Mesodermal cell (in vitro differentiated cells): Measurements from ENCODE around the gene HIPK1.

ENCODE experiments used
- H3K27ac ChIP-seq: 2 replicates; pipeline ENCODE4 v1.7.0; 2013; ENCODE audit warnings: mild to moderate bottlenecking, low read depth, low read length, moderate library complexity; ENCODE audit not compliant: severe bottlenecking
- H3K36me3 ChIP-seq: 2 replicates; pipeline ENCODE4 v1.7.1; 2013; ENCODE audit warnings: mild to moderate bottlenecking, low read length, moderate library complexity; ENCODE audit not compliant: control insufficient read depth, insufficient read depth
- H3K4me1 ChIP-seq: one replicate; pipeline ENCODE4 v1.7.1; 2013; ENCODE audit warnings: mild to moderate bottlenecking, low read length; ENCODE audit not compliant: insufficient read depth, control insufficient read depth, poor library complexity, severe bottlenecking
- H3K4me3 ChIP-seq: 2 replicates; pipeline ENCODE4 v1.7.0; 2013; ENCODE audit warnings: low read length, control low read depth, mild to moderate bottlenecking; ENCODE audit not compliant: insufficient read depth, poor library complexity, severe bottlenecking; ENCODE audit errors: extremely low read depth
- H3K9me3 ChIP-seq: 2 replicates; pipeline ENCODE4 v1.7.1; 2013; ENCODE audit warnings: mild to moderate bottlenecking, low read length, moderate library complexity; ENCODE audit not compliant: control insufficient read depth
- whole genome bisulfite sequencing, 2 experiments: methylation state at CpG; one replicate each; pipeline ENCODE4 v1.1.5; 2013; ENCODE audit warnings: missing lambda C conversion rate in 2 of 2; ENCODE audit not compliant: insufficient coverage in 2 of 2; 5-methylcytosine and 5-hydroxymethylcytosine counted together

HIPK1 gene

GRCh38 chr1:113984710-113985109 lies 55.6 kb downstream of the HIPK1 start:
- Histone ChIP-seq H3K9me3 (no peaks in the 10 kb centered on the region), H3K36me3 (peaks cover 11% of the 10 kb centered on the region), H3K27ac (no peak overlapping the region), H3K4me3 (no peak overlapping the region), H3K4me1 (peaks cover 15% of the 10 kb centered on the region)
- 75 to 100% methylated on average over 2 to 4 of the region's 4 CpGs for WGBS, 2 experiments

GRCh38 chr1:113986802-113987201 lies 57.7 kb downstream of the HIPK1 start:
- no peaks in the 10 kb centered on the region for H3K36me3 ChIP-seq
- WGBS, 2 experiments, result 63 to 69% methylated on average over 5 of the region's 6 CpGs
- no peak overlapping the region for H3K27ac ChIP-seq
- H3K4me1 ChIP-seq, result peaks cover 6% of the 10 kb centered on the region
- no peak overlapping the region for H3K4me3 ChIP-seq
- H3K9me3 ChIP-seq, result no peaks in the 10 kb centered on the region

GRCh38 chr1:113987259-113987658 lies 58.1 kb downstream of the HIPK1 start:
- H3K4me3 ChIP-seq, result no peak overlapping the region
- no peaks in the 10 kb centered on the region for H3K9me3 ChIP-seq
- 79 to 92% methylated on average over 4 of the region's 5 CpGs for WGBS, 2 experiments
- peaks cover 4% of the 10 kb centered on the region for H3K4me1 ChIP-seq
- H3K36me3 ChIP-seq, result no peaks in the 10 kb centered on the region
- no peak overlapping the region for H3K27ac ChIP-seq

- 40 to 100% methylated on average over 1 of the region's 2 CpGs for WGBS, 2 experiments
- H3K27ac ChIP-seq, result no peak overlapping the region
These were observed 61.4 kb downstream of the HIPK1 start for GRCh38 chr1:113990530-113990929.

GRCh38 chr1:113990961-113991360 lies 61.8 kb downstream of the HIPK1 start:
- Histone ChIP-seq H3K36me3 (no peaks in the 10 kb centered on the region), H3K4me3 (no peak overlapping the region), H3K4me1 (no peaks in the 10 kb centered on the region), H3K27ac (no peak overlapping the region), H3K9me3 (peaks cover 11% of the 10 kb centered on the region)
- WGBS, 2 experiments, result 87 to 88% methylated on average over 2 to 3 of the region's 4 CpGs

More at GRCh38 chr1:113990530-113990929, 61.4 kb downstream of the HIPK1 start:
- Histone ChIP-seq H3K4me3 (no peak overlapping the region), H3K9me3 (peaks cover 10% of the 10 kb centered on the region), H3K4me1 (no peaks in the 10 kb centered on the region), H3K36me3 (no peaks in the 10 kb centered on the region)

GRCh38 chr1:113991467-113991997 lies 62.4 kb downstream of the HIPK1 start:
- Histone ChIP-seq H3K36me3 (no peaks in the 10 kb centered on the region), H3K4me1 (no peaks in the 10 kb centered on the region), H3K4me3 (no peak overlapping the region), H3K9me3 (peaks cover 11% of the 10 kb centered on the region), H3K27ac (no peak overlapping the region)
- no CpG with 5 or more reads among the region's 5 CpGs for WGBS, 2 experiments

GRCh38 chr1:113993072-113993471 lies 63.9 kb downstream of the HIPK1 start:
- 98% methylated on average over 5 of the region's 5 CpGs for WGBS, 2 experiments
- Histone ChIP-seq H3K36me3 (no peaks in the 10 kb centered on the region), H3K9me3 (peaks cover 11% of the 10 kb centered on the region), H3K27ac (no peak overlapping the region), H3K4me3 (no peak overlapping the region), H3K4me1 (no peaks in the 10 kb centered on the region)

- Histone ChIP-seq H3K4me1 (no peaks in the 10 kb centered on the region), H3K9me3 (peaks cover 11% of the 10 kb centered on the region), H3K27ac (no peak overlapping the region), H3K36me3 (no peaks in the 10 kb centered on the region), H3K4me3 (no peak overlapping the region)
- 82 to 94% methylated on average over 2 of the region's 2 CpGs for WGBS, 2 experiments
These were observed 64.6 kb downstream of the HIPK1 start for GRCh38 chr1:113993766-113994165.

- Histone ChIP-seq H3K36me3 (no peaks in the 10 kb centered on the region), H3K4me1 (no peaks in the 10 kb centered on the region), H3K27ac (no peak overlapping the region), H3K4me3 (no peak overlapping the region), H3K9me3 (peaks cover 11% of the 10 kb centered on the region)
- WGBS, 2 experiments, result 83% methylated on average over 1 of the region's 2 CpGs; no CpG with 5 or more reads in 1 of the 2 experiments
These were observed 66.3 kb downstream of the HIPK1 start for GRCh38 chr1:113995382-113995781.

- Histone ChIP-seq H3K9me3 (peaks cover 11% of the 10 kb centered on the region), H3K4me3 (no peak overlapping the region), H3K27ac (no peak overlapping the region), H3K4me1 (peaks cover 10% of the 10 kb centered on the region), H3K36me3 (no peaks in the 10 kb centered on the region)
- WGBS, 2 experiments, result 60 to 95% methylated on average over 1 to 4 of the region's 4 CpGs
These were observed 69.2 kb downstream of the HIPK1 start for GRCh38 chr1:113998361-113998760.

GRCh38 chr1:113999233-113999632 lies 70.1 kb downstream of the HIPK1 start:
- H3K27ac ChIP-seq, result no peak overlapping the region
- H3K4me3 ChIP-seq, result no peak overlapping the region
- H3K9me3 ChIP-seq, result peaks cover 11% of the 10 kb centered on the region
- WGBS, 2 experiments, result no CpG with 5 or more reads among the region's 2 CpGs
- H3K36me3 ChIP-seq, result no peaks in the 10 kb centered on the region
- peaks cover 16% of the 10 kb centered on the region for H3K4me1 ChIP-seq
